PC-9 (cell line): Measurements from ENCODE around the gene JMJD8. TPM values are rescaled to one million over a fixed set of nuclear protein-coding genes. Genes with fewer than 3 reads are reported as not detected.

Source experiments
- BruUV-seq: library from RNA; stranded (reverse); fragments of 400-500 nt; replicated peaks from 2 replicates; lab custom pipeline; 2021; lab: Mats Ljungman, UMichigan
- CTCF ChIA-PET: fragments of 300-600 bp; sonication (Branson Sonifier 250); formaldehyde crosslinking; loops from one replicate; lab custom pipeline; 2022; ENCODE audit warnings: antibody characterized with exemption; lab: Charles Lee
- POLR2A ChIA-PET: fragments of 300-600 bp; sonication (Branson Sonifier 250); formaldehyde crosslinking; loops from one replicate; lab custom pipeline; 2022; ENCODE audit warnings: antibody characterized with exemption; ENCODE audit not compliant: unreplicated experiment; lab: Charles Lee
- DNase-seq, 2 experiments: peaks; one replicate each; pipeline versions ENCODE4 v3.0.0 to v3.0.0-alpha.2; 2015 to 2022; ENCODE audit warnings: mixed read lengths in 1 of 2
- H2AFZ ChIP-seq: fragments of 200-600 bp; sonication (generic); 2 replicates; pipeline ENCODE4 v1.8.1; 2017; ENCODE audit warnings: antibody characterized with exemption
- H3F3A ChIP-seq: fragments of 200-600 bp; sonication (generic); 2 replicates; pipeline ENCODE4 v1.8.1; 2017; ENCODE audit warnings: antibody characterized with exemption, mild to moderate bottlenecking, low read depth; ENCODE audit not compliant: insufficient read depth
- H3K27ac ChIP-seq: fragments of 200-600 bp; sonication (generic); 2 replicates; pipeline ENCODE4 v1.6.1; 2016; ENCODE audit warnings: mixed run types
- H3K27me3 ChIP-seq: fragments of 200-600 bp; sonication (generic); 2 replicates; pipeline ENCODE4 v1.6.1; 2016; ENCODE audit warnings: low read depth, mixed run types; ENCODE audit not compliant: insufficient read depth
- H3K36me3 ChIP-seq: fragments of 200-600 bp; sonication (generic); 2 replicates; pipeline ENCODE4 v1.6.1; 2016; ENCODE audit warnings: low read depth, mixed run types
- H3K4me1 ChIP-seq: fragments of 200-600 bp; sonication (generic); replicated peaks from 2 replicates; pipeline ENCODE4 v1.6.1; 2016; ENCODE audit warnings: mixed run types; ENCODE audit not compliant: insufficient read depth
- H3K4me2 ChIP-seq: fragments of 200-600 bp; sonication (generic); 2 replicates; pipeline ENCODE4 v1.6.1; 2017; ENCODE audit warnings: mixed run types
- H3K4me3 ChIP-seq: fragments of 200-600 bp; sonication (generic); 2 replicates; pipeline ENCODE4 v1.6.1; 2016; ENCODE audit warnings: mixed run types
- H3K79me2 ChIP-seq: fragments of 200-600 bp; sonication (generic); 2 replicates; pipeline ENCODE4 v1.6.1; 2017; ENCODE audit warnings: low read depth, mixed run types
- H3K9me2 ChIP-seq: fragments of 200-600 bp; sonication (generic); 2 replicates; pipeline ENCODE4 v1.8.1; 2017; ENCODE audit warnings: mild to moderate bottlenecking; ENCODE audit not compliant: insufficient read depth
- H3K9me3 ChIP-seq: fragments of 200-600 bp; sonication (generic); 2 replicates; pipeline ENCODE4 v1.8.1; 2016; ENCODE audit warnings: low read depth; ENCODE audit not compliant: insufficient read depth
- H4K20me1 ChIP-seq: fragments of 200-600 bp; sonication (generic); 2 replicates; pipeline ENCODE4 v1.8.1; 2017; ENCODE audit not compliant: insufficient read depth
- CTCF ChIP-seq: fragments of 200-600 bp; sonication (generic); conservative IDR thresholded peaks from 2 replicates; pipeline ENCODE4 v1.6.1; 2017; ENCODE audit warnings: mixed run types, antibody characterized with exemption, mild to moderate bottlenecking, moderate library complexity
- EZH2 ChIP-seq: fragments of 200-600 bp; sonication (generic); IDR thresholded peaks from 2 replicates; pipeline ENCODE4 v1.8.0; 2017; ENCODE audit warnings: antibody characterized with exemption, low read depth
- intact Hi-C: fragments of 100-400 bp; cut with micrococcal nuclease; formaldehyde crosslinking; loops from one replicate; pipeline ENCODE4 v1.10.0; 2022; ENCODE audit not compliant: unreplicated experiment
- total RNA-seq: library from RNA; stranded (reverse); gene quantifications from 2 replicates; pipeline ENCODE4 v1.2.3, GENCODE V29; 2021

Gene JMJD8
- total RNA-seq, 1 experiment from 2014 or later, result 57.4 TPM

- POLR2A ChIA-PET, result no interaction called here
- CTCF ChIA-PET, result no interaction called here
Observed at GRCh38 chr16:708959-709358, 24.8 kb upstream of the JMJD8 start.

GRCh38 chr16:708019-708418, 23.9 kb upstream of the JMJD8 start:
- Histone ChIP-seq H3K36me3 (no peaks in the 10 kb centered on the region), H3F3A (peaks cover 14% of the 10 kb centered on the region), H3K4me3 (no peak overlapping the region), H3K4me1 (peaks cover 15% of the 10 kb centered on the region), H3K79me2 (no peaks in the 10 kb centered on the region), H3K9me3 (no peaks in the 10 kb centered on the region), H2AFZ (no peak overlapping the region), H3K4me2 (no peak overlapping the region), H3K27ac (no peak overlapping the region), H4K20me1 (0 out of 2 replicates have a peak, but pooled peaks cover 4% of the 10 kb centered on the region), H3K27me3 (peaks cover 65% of the 10 kb centered on the region), H3K9me2 (no peaks in the 10 kb centered on the region)
- DNase-seq, result no peak
- no TSS peak for BruUV-seq
- ChIA-PET CTCF (interaction anchor here (0.5 kb wide), 1 partner anchor 80 kb away, joined by 3 read pairs; the partner anchor contains the start of genes CHTF18 and RPUSD1), POLR2A (interaction anchor here (0.6 kb wide), 2 partner anchors 37 to 417 kb away, joined by 4 to 5 read pairs; no protein-coding TSS in a partner anchor)
- intact Hi-C loops, result no loop called here
- TF ChIP-seq CTCF (no peak), EZH2 (no peak)

More at GRCh38 chr16:708959-709358, 24.8 kb upstream of the JMJD8 start:
- Histone ChIP-seq H3K36me3 (no peaks in the 10 kb centered on the region), H3K4me1 (peaks cover 18% of the 10 kb centered on the region), H3K9me2 (no peaks in the 10 kb centered on the region), H3K27me3 (peaks cover 56% of the 10 kb centered on the region), H3K4me3 (no peak overlapping the region), H3K27ac (no peak overlapping the region), H4K20me1 (no peaks in the 10 kb centered on the region), H3K79me2 (no peaks in the 10 kb centered on the region), H2AFZ (no peak overlapping the region), H3F3A (peaks cover 23% of the 10 kb centered on the region), H3K9me3 (no peaks in the 10 kb centered on the region), H3K4me2 (no peak overlapping the region)
- BruUV-seq, result no TSS peak
- DNase-seq, result no peak
- TF ChIP-seq CTCF (no peak), EZH2 (no peak)
- intact Hi-C loops, result no loop called here

GRCh38 chr16:707062-707538, 23.0 kb upstream of the JMJD8 start:
- H4K20me1 ChIP-seq, result 0 out of 2 replicates have a peak, but pooled peaks cover 4% of the 10 kb centered on the region
- no peak overlapping the region for H2AFZ ChIP-seq
- no TSS peak for BruUV-seq
- no peak overlapping the region for H3K4me3 ChIP-seq
- peaks cover 8% of the 10 kb centered on the region for H3F3A ChIP-seq
- H3K79me2 ChIP-seq, result no peaks in the 10 kb centered on the region
- H3K4me1 ChIP-seq, result peaks cover 10% of the 10 kb centered on the region
- no peaks in the 10 kb centered on the region for H3K9me3 ChIP-seq
- TF ChIP-seq EZH2, result no peak
- no peak for TF ChIP-seq CTCF
- ChIA-PET CTCF (interaction anchor here (0.6 to 0.7 kb wide), 2 partner anchors 67 to 640 kb away, joined by 3 to 4 read pairs; no protein-coding TSS in a partner anchor), POLR2A (interaction anchor here (0.6 kb wide), 1 partner anchor 375 kb away, joined by 4 read pairs; no protein-coding TSS in a partner anchor)
- H3K27ac ChIP-seq, result no peak overlapping the region
- DNase-seq, result no peak
- intact Hi-C loops, result no loop called here
- H3K4me2 ChIP-seq, result peak overlapping the region; percentile 36; the same call in 1 of the 2 replicates
- H3K36me3 ChIP-seq, result no peaks in the 10 kb centered on the region
- peaks cover 72% of the 10 kb centered on the region for H3K27me3 ChIP-seq
- no peaks in the 10 kb centered on the region for H3K9me2 ChIP-seq
